Activated T-helper 9 cell treated with anti-CD3 and anti-CD28 coated beads, Interleukin-2, amount 50 U/mL, for 16 hours (primary cell): ENCODE measurements around the gene MLN.
A peak's percentile ranks its signal among the peaks of the same experiment; 100 is the strongest.

ENCODE experiments used
- DNase-seq: peaks from one replicate; pipeline ENCODE4 v3.0.0-alpha.2; 2020; ENCODE audit warnings: low read depth

MLN gene

DNA sequence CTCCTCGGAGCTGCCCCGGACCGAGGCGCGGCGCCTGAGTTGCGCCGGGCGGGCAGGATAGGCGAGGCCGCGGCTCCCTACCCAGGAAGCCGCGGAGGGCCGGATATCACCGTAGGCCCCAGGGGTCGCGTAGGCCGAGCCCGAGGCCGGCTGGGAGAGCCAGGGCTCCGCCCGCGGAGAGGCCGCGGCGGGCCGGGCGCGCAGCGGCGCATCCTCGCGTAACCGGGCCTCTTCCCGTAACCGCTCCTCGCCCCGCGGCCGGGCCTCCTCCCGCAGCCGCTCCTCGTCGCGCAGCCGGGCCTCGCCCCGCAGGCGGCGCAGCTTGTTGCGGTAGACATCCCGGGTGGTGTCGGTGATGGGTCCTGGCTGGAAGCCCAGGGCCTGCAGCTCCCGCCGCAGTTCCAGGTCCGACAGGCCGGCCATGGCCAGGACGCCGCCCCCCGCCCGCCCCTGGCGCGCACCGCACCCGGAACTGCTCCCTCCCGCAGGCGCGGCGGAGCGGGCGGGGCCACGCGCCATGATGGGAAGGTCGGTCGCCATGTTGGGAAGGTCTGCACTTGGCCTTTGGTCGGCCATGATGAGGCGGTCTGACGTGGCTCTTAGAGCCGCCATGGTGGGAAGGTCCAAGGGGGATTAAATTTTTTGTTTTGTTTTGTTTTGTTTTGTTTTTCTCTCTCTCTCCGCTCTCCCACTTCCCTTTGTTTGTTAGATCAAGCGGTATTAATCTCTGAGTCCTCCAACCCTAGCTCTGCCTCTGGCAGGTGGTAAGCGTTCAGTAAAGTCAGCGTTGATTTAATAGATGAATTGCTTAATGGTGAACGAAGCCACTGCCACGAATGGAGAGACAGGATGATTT lies 14.9 kb downstream of the MLN start, which contains the start of gene LEMD2:
TSS of gene LEMD2 (minus strand) at position 437 of the 856 bp plus-strand sequence. CDS start at position 423, 14 bp downstream.
- peak; percentile 88 for DNase-seq

DNA sequence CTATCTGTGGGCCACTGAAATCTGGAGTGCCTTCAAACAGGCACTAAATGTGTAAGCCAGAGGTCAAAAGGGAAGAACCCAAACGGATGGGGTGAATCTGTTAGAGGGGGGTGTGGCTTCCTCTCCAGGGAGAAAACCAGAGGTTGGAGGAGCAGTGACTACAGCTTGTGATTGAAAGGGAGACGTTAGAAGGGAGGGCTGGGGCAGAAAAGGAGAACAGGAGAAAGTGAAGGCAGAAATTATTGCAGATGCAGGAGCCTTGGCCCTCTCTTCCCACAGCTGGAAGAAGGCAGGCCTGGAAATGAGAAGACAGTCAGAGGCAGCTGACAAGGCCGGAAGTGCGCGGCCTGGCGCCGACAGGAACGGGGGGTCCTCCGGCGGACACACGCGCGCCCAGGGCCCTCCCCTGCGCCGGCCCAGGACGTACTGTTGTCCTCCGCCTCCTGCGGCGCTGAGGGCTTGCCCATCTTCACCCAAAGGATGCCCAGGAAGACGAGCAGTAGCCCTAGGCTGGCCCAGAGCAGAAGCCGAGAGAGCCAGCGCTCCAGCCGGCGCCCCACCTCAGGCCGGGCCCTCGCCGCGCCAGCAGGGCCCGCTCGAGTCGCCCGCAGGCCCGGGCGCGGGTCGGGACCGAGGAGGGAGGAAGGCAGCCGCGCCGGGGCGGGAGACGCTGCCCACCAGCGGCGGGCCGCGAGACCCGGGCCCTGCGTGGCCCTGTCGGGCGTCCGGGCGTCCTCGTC lies 15.7 kb downstream of the MLN start:
- DNase-seq: peak; percentile 35

DNA sequence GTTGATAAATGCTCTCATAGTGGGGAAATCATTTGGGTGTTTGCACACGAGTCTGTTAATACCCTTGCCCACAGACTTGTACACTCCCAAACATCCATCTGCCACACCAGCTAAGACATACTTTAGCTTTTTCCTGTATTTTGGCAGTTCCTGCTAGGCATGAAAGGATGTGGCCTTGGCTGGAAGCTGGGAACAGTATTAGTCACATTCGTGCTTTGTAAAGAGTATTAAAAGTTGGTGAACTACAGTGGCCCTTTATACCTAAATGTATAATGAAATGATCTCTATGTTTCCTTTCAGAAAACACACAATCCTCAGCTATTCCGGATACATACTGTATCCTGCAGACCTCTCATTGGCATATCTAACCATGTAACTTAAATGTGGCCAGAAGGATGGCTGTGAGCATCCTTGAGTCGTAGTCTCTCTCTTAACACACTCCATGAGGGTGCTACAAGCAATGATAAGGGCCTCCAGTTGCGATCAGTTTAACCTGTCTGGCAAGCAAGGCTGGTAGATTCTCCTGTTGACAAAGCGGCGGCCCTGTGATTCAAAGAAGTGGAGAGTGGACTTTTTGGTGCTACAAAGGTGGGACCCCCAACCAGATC lies 16.4 kb downstream of the MLN start:
- DNase-seq: no peak

DNA sequence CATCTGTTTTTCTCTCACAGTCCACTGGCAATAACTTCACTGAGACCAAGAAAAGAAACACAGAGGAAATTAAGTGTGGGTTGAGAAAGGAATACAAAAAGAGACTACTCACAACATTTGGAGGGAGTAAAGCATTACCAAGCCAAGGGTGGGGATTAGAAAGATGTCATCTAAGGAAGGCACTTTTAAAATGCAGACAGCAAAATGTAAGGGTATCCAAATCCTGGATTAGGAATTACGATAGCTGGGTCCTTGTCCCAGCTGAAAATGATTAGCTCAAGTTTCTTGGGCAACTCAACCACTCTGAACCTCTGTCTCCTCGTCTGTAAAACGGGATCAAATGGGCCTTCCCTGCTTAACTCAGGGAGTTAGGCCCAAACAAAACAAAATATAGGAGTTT lies 17.1 kb downstream of the MLN start:
- no peak for DNase-seq

DNA sequence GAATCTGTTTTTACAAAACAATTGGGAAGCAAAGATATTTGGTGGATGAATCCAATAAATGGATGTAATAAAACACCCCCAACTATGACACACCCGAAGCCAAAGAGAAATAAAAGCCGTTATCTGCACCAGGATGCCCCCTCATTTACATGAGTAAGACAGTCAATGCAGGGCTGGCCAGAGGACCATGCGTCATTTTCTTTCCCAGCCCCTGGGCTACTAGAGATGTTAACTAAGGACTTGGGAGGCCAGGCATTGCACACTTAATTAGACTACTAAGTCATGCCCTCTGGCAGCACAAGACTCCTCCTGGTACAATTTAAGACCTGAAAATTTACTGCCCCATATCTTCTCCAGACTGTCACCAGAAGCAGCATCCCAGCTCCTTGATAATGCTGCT lies 18.0 kb downstream of the MLN start:
- DNase-seq: no peak

- DNase-seq: no peak
Observed at GRCh38 chr6:33784787-33785186, 19.0 kb downstream of the MLN start.

DNA sequence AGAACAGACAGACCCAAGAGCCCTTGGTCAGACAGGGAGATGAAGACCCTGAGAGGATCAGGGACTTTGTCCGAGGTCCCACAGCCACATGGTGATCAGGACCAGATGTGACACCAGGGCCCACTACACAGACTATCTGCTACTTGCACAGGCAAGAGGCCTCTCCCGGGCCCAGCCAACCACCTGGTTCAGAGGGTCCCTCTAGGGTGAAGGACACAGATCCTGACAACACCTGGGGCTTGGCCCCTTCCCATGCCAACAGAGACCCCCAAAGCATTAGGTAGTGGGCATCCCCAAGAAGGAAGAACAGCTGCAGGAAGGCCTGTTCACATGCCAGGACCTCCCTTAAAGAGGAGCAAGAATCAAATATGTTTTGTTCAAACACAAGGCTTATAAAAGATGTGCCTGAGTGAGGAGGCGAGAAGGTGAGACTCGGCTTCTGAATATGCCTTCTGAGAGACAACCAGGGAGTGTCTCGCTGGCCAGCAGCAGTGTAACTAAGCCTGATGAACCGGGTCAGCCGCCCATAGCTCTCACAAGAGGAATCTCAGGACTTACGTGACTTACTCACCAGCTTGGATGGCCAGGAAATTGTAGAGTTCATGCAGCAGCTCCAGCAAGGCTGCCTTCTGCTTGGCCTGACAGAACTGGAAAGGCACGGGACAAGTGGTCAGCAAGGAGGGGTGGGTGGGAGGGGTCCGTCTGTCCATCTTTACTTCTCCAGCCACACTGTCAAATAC lies 19.9 kb downstream of the MLN start:
- no peak for DNase-seq

- no peak for DNase-seq
Observed at GRCh38 chr6:33782561-33782960, 21.2 kb downstream of the MLN start.

DNA sequence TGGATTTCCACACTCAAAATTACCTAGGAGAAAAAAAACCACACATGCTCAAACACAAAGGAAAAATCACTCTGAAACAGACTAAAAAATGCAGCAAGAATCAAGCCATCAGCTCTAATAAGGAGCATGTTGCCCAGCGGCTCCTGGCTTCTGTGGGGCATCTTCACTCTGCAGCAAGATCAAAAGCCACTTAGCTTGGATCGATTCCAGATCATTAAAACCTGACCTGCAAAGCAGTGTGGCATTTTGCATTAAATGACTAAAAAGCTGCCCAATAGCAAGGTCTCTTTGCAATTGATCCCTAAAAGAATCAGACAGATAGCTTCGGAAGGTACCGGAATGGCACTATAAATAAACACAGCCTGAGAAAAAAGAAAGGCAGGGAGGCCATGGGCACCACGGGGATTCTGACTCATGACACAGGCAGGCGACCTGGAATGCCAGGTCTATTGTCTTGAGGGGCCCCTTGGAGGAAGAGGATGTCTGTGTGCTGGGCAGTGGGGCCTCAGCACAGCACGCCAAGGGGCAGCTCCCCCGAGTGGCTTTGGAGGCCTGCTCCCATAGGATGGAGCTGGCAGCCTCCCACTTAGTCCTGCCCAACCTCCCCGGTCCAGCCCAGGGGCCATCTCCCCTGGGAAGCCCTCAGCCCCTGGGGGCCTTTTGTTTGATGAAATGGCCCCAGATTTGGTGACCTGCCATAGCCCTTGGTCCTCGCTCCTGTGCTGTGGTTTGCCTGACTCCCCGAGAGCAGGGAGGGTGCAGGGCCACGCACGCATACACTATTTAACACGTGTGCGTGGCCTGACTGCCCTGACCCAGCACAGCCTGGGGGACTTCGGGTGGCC lies 22.4 kb downstream of the MLN start:
- no peak for DNase-seq

- no peak for DNase-seq
Observed at GRCh38 chr6:33779895-33780294, 23.9 kb downstream of the MLN start.

GRCh38 chr6:33779290-33779689 lies 24.5 kb downstream of the MLN start:
- DNase-seq: no peak

- DNase-seq: no peak
Observed at GRCh38 chr6:33778444-33779121, 25.2 kb downstream of the MLN start.

DNA sequence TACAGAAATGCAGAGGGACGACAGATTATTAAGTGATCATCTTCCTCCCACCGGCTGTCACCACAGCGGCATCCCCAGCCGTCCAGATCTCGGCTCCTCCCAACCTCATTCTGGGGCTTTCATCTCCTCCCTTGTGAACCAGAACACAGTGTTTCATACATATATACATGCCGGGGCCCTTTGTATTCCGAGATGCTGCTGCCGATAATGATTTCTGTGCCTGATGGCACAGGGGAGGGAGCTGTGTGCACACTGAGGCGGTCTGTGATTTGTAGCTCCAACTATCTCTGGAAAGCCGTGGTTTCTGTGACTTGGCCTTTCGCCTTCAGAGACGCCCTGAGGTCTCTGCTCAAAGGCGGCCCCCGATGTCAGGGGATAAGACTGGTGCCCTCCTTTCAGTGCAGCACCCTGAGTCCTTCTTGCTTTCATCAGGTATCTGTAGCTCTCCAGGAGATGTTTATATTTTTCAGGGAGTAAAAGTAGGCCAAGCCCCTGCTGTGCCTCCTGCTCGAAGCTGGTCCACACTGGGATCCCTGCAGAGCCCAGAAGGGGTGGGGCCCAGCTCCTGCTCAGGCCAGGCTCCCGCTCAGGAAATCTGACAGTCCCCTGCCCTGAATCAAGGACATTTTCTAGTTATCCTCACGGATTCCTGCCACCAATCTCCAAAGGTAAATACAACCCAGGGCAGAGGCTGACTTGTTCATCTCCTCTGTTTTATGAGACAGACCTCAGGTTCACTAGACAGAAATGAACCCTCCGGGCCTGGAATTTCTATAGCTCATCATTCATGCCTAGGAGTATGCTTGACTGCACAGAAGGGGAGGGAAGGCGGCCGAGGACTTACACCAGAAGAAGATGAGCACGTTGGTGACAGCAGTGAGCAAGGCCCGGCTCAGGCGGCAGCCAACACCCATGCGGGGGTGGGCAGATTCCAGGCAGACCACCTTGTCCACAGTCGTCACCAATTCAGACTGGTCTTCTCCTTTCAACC lies 26.1 kb downstream of the MLN start:
- DNase-seq: no peak

DNA sequence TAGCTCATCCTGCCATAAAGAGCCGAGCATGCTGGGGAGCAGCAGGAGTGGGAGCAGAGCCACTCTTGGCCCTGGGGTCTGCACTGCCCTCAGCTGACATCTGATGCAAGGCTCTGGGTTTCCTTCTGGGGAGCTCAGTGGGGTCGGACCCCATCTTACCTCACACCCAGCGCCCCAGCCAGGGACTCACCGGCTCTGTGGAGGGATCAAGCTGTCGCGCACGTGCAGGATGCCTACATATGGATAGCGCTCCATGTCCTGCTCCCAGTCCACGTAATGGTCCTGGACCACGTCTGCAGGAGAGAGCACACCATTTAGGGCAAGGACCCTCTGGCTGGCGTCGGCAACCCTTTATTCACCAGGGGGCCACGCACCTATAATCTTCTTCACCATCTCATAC lies 27.0 kb downstream of the MLN start:
- no peak for DNase-seq

- DNase-seq: no peak
Observed at GRCh38 chr6:33776186-33776585, 27.6 kb downstream of the MLN start.

- no peak for DNase-seq
Observed at GRCh38 chr6:33774774-33775173, 29.0 kb downstream of the MLN start.

GRCh38 chr6:33772902-33773472 lies 30.8 kb downstream of the MLN start:
- DNase-seq: no peak

DNA sequence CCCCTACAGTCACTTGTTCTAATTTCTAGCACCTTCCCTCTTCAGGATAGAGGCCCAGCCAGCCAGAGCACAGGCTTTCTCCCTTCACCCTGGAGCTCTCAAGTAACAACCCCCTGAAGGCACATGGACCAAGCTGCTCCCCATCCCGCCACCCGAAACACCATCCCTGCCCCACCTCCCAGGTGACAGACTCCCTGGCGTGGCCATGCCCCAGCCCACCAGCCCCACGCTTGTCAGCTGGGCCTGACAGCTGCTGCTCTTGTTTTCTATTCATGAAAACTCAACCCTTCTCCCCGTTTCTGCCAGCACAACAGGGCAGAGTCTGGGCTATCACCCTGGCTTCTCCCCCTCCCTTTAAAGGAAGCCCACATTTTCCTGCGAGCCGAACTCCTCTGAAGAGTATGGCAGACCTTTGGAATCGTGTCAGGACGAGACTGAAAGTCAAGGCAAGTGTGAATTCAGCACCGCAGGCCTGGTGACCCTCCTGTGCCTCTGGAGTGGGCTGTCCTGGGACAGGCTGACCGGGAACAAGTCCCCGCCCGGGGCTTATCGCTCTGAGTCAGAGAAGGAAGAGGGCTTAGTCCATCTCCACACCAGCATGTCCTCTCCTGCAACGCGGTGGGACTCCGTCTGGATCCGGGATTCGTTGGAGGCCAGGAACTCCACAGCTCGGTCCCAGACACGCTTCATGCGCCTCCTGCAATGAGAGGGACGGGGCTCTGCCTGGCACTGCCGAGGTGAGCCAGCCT lies 31.5 kb downstream of the MLN start:
- no peak for DNase-seq
